Measurements from ENCODE around the gene KLHL3. TPM values are rescaled to one million over a fixed set of nuclear protein-coding genes. Genes with fewer than 3 reads are reported as not detected.

KLHL3 gene
- total and polyA plus RNA-seq, 9 of the 15 experiments (the other 6 are each of a cell fraction or from before 2014, with no cell fraction given) = under 0.01 to 1.5 (median 0.22) TPM

DNA sequence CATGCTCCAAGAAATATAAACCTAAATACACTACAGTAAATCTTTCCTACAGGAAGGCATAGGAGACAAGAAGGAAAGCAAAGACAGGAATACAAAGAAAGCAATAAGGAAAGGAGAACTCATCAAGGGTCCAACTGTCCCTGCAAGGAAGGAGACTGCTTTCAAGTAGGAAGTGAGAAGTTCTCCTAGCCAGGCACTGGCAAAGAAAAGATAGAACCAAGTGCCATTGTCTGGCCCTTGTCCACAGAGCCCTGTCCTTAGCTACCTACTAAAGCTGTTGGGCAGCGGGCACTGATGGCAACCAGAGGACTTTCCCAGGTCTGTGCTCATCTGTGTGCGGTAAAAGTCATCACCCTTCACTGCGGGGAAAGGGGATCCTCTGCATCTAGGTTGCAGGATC, 108.2 kb downstream of the KLHL3 start:
- Histone ChIP-seq H3K4me1 (replicated peaks in 1 of 2; ENCODE audit: control insufficient read depth in 2 of 2, insufficient read depth in 2 of 2, low read length in 2 of 2) (no peaks in the 10 kb centered on the region), H3K9me3 (replicated peaks; ENCODE audit: control insufficient read depth, insufficient read depth, low read depth, low read length) (no peaks in the 10 kb centered on the region), H3K27me3 (ENCODE audit: control insufficient read depth in 2 of 2, insufficient read depth in 2 of 2, low read length in 2 of 2) (peaks cover 2 to 20% of the 10 kb centered on the region in 2 experiments; a peak in 4 of 5 replicates), H2AFZ (ENCODE audit: low read depth, low read length) (no peak overlapping the region), H3K9ac (ENCODE audit: insufficient read depth in 1 of 2, low read depth in 2 of 2, low read length in 2 of 2) (no peak overlapping the region), H3K9me1 (ENCODE audit: control insufficient read depth, insufficient read depth, low read length) (no peaks in the 10 kb centered on the region), H3K4me2 (ENCODE audit: insufficient read depth, low read length) (no peak overlapping the region), H3K4me3 (no peak overlapping the region), H4K20me1 (replicated peaks; ENCODE audit: control insufficient read depth, insufficient read depth, low read length) (no peaks in the 10 kb centered on the region; the same call in 1 of the 2 replicates), H3K36me3 (ENCODE audit: control insufficient read depth, insufficient read depth, low read length) (no peaks in the 10 kb centered on the region), H3K27ac (ENCODE audit: extremely low read depth, low read depth, low read length) (no peak overlapping the region), H3K79me2 (ENCODE audit: control insufficient read depth, insufficient read depth, low read length) (no peaks in the 10 kb centered on the region)
- ChIA-PET POLR2A (no interaction called here), CTCF (ENCODE audit: low intra/inter-chr PET ratio) (interaction anchor here (0.6 kb wide), 1 partner anchor 440 kb away, joined by 4 read pairs; no protein-coding TSS in a partner anchor)
- DNase-seq (ENCODE audit: extremely low read depth in 1 of 4, low spot score in 3 of 4) (no peak), FAIRE-seq (no peak), ATAC-seq (no peak)
- BruUV-seq (replicated peaks) = no TSS peak
- intact Hi-C loops (cut with micrococcal nuclease) (loop anchor here (2.0 to 10.0 kb wide), 2 partner anchors 197 to 505 kb away; no protein-coding TSS in a partner anchor), in situ Hi-C loops (cut with MboI) (no loop called here)
- WGBS (ENCODE audit: insufficient coverage, low coverage, missing lambda C conversion rate) = 0% methylated on average over 3 of the region's 3 CpGs
- TF ChIP-seq NFATC3 (IDR thresholded peaks at IDR 0.05) (no peak), SMARCC2 (IDR thresholded peaks at IDR 0.05; ENCODE audit: low read depth) (no peak), ATF1 (CRISPR knock-in tag; IDR thresholded peaks at IDR 0.05) (no peak), ATF1 (tag; IDR thresholded peaks at IDR 0.05) (no peak), ZNF57 (CRISPR knock-in tag; IDR thresholded peaks at IDR 0.05) (no peak), SMARCA5 (IDR thresholded peaks at IDR 0.05) (no peak)
- TF ChIP-seq, protein P1, sequence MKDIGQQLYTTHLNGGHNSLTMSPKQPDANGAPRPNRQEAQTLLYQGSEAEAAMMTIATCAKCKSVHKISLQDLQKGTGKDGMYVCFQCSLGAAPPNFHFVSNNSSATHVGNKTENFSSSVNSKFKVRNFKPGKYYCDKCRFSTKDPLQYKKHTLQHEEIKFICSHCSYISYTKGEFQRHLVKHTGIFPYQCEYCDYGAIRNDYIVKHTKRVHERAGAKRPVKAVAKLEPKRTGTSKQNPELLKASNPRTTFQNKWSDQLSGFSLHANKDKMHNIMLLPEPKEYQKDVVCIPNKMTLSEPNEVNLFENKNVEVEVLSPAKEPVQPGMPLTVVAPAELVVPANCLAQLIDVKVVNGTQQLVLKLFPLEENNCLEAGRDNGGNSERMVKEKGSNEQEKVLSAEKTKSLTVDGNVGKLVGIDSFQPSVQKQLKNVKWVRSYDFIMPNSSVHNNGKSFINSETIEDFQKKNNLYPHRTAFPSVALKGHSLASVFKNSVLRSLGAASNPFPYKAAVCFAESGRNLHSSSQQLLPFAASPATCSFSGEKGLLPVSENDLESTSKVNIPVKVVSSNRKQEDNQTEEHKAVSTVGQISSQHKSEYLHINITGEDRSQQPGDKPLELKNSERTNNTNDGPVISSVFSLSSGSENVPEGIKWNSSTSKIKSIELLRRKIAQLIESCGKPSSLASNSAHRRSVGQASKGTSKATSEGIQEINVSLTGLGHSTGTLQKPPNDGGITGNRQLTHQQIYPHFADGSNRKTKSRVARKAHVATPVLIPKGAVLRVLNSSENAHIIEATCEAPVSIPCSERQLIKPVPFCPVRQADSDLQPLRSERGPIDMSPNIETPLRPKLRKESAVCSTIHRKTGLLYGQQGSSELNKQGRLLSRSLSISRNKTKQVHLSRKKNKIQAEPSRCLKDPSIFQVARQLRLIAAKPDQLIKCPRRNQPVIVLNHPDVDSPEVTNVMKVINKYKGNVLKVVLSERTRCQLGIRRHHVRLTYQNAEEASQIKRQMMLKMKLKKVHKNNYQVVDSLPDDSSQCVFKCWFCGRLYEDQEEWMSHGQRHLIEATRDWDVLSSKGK (CRISPR knock-in tag; IDR thresholded peaks at IDR 0.05) = no peak
